ENCODE measurements around the gene CDADC1.

- TF ChIP-seq ZNF333 (CRISPR knock-in tag; IDR thresholded peaks at IDR 0.05; ENCODE audit: borderline replicate concordance): no peak
- TF ChIP-seq POLR2AphosphoS5 (IDR thresholded peaks at IDR 0.05; ENCODE audit: low read depth, low read length): no peak
- TF ChIP-seq ZFP36 (IDR thresholded peaks at IDR 0.05; ENCODE audit: borderline replicate concordance, low read depth, low read length, partially characterized antibody): no peak
- TF ChIP-seq SMAD1 (CRISPR knock-in tag; IDR thresholded peaks at IDR 0.05; ENCODE audit: borderline replicate concordance, low read depth): no peak
- TF ChIP-seq LCORL (IDR thresholded peaks at IDR 0.05): no peak
- TF ChIP-seq LCORL (CRISPR knock-in tag; IDR thresholded peaks at IDR 0.05): no peak
- TF ChIP-seq MED13 (CRISPR knock-in tag; IDR thresholded peaks at IDR 0.05): no peak
- no peak for TF ChIP-seq CTCF (CRISPR knock-in tag; IDR thresholded peaks at IDR 0.05)
- TF ChIP-seq ZNF768 (CRISPR knock-in tag; IDR thresholded peaks at IDR 0.05): no peak
- TF ChIP-seq ZNF513 (CRISPR knock-in tag; conservative IDR thresholded peaks at IDR 0.05): no peak
- TF ChIP-seq ISX (CRISPR knock-in tag; conservative IDR thresholded peaks at IDR 0.05): no peak
- TF ChIP-seq EZH2 (conservative IDR thresholded peaks at IDR 0.05; ENCODE audit: low read depth, low read length): no peak
- no peak for TF ChIP-seq ZNF329 (CRISPR knock-in tag; IDR thresholded peaks at IDR 0.05; ENCODE audit: low read depth)
Measured at GRCh38 chr13:49304763-49305700, 57.3 kb downstream of the CDADC1 start.

Measured in HepG2 (cell line).